ENCODE data around the gene FERMT1.
A peak's percentile ranks its signal among the peaks of the same experiment; 100 is the strongest.
"Not testable (repeated sequence)": the region's sequence is repeated elsewhere in the genome, so short reads cannot be mapped to it uniquely, and the experiment has no call there.

Gene FERMT1

GRCh38 chr20:6058684-6059295 is 64.0 kb downstream of the FERMT1 start:
- Histone ChIP-seq H3K27ac (ENCODE audit: low read depth, low read length) (no peak overlapping the region), H3K4me3 (ENCODE audit: low read depth in 1 of 5, low read length in 5 of 5) (no peak overlapping the region), H3K9ac (ENCODE audit: low read length in 5 of 5) (no peak overlapping the region), H3K9me3 (ENCODE audit: control insufficient read depth in 5 of 5, low read length in 5 of 5) (no peaks in the 10 kb centered on the region), H3K4me1 (ENCODE audit: control insufficient read depth in 5 of 5, insufficient read depth in 5 of 5, low read length in 5 of 5) (no peaks in the 10 kb centered on the region), H3K27me3 (ENCODE audit: control insufficient read depth in 5 of 5, insufficient read depth in 4 of 5, low read length in 5 of 5) (peaks cover 7 to 22% (median 13%) of the 10 kb centered on the region in 5 donors), H3K36me3 (ENCODE audit: control insufficient read depth in 5 of 5, insufficient read depth in 5 of 5, low read length in 5 of 5) (no peaks in the 10 kb centered on the region)

DNA sequence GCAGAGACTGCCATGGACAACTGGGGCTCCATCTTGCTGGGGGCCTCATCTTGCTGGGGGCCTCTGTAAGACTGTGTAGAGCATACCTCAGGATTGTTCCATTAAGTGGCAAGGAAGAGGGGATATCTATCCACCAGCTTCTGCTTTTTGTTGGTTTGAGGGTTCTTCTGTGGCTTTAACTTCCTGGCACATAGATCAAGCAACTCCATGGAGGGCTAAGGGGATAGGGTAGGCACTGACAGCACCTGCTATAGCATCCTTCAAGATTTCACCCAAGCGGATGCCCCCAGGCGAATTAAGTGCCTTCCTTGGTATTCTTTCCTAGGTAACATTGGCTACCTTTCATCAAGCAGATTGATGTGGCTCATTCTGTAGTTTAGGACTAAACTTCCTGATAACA is 65.1 kb downstream of the FERMT1 start:
- Histone ChIP-seq H3K9ac (ENCODE audit: low read length in 5 of 5) (no peak overlapping the region), H3K9me3 (ENCODE audit: control insufficient read depth in 5 of 5, low read length in 5 of 5) (no peaks in the 10 kb centered on the region), H3K36me3 (ENCODE audit: control insufficient read depth in 5 of 5, insufficient read depth in 5 of 5, low read length in 5 of 5) (no peaks in the 10 kb centered on the region), H3K27me3 (ENCODE audit: control insufficient read depth in 5 of 5, insufficient read depth in 4 of 5, low read length in 5 of 5) (peaks cover 10 to 33% (median 20%) of the 10 kb centered on the region in 5 donors), H3K4me1 (ENCODE audit: control insufficient read depth in 5 of 5, insufficient read depth in 5 of 5, low read length in 5 of 5) (peaks cover 0 to 9% (median 7%) of the 10 kb centered on the region in 5 donors), H3K27ac (ENCODE audit: low read depth, low read length) (no peak overlapping the region), H3K4me3 (ENCODE audit: low read depth in 1 of 5, low read length in 5 of 5) (no peak overlapping the region)

- Histone ChIP-seq H3K36me3 (ENCODE audit: control insufficient read depth in 5 of 5, insufficient read depth in 5 of 5, low read length in 5 of 5) (no peaks in the 10 kb centered on the region), H3K9me3 (ENCODE audit: control insufficient read depth in 5 of 5, low read length in 5 of 5) (no peaks in the 10 kb centered on the region), H3K27me3 (ENCODE audit: control insufficient read depth in 5 of 5, insufficient read depth in 4 of 5, low read length in 5 of 5) (peaks cover 15 to 39% (median 25%) of the 10 kb centered on the region in 5 donors), H3K9ac (ENCODE audit: low read length in 5 of 5) (no peak overlapping the region), H3K4me3 (ENCODE audit: low read depth in 1 of 5, low read length in 5 of 5) (no peak overlapping the region), H3K27ac (ENCODE audit: low read depth, low read length) (no peak overlapping the region), H3K4me1 (ENCODE audit: control insufficient read depth in 5 of 5, insufficient read depth in 5 of 5, low read length in 5 of 5) (peaks cover 0 to 14% (median 12%) of the 10 kb centered on the region in 5 donors)
These were observed 65.7 kb downstream of the FERMT1 start for GRCh38 chr20:6057139-6057538.

DNA sequence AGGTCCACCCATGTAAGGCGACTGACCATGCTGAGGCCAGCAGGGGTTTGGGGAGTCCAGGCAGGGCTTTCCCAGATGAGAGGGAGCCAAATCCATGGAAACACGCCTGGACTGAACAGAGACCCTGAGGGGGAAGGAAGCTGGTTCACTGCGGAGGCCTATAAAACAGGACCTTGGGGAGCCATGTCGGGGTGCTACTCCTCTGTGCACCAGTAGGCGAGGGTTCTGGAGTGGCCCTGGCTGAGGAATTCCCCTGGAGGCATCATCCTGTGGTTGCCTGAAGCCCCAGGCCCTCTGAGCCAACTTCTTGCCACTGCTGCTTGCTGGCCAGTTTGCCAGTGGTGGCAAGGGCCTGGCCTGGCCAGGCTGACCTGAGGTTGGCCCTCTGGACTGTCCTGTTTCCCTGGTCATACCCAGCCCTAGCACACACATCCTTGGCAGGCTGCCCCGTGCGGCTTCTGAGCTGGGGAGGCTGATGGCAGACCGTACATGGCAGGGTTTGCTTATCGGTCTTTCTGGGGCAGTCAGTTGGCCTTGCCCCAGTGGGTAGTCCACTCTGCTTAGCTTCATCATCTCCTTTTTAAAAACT is 66.8 kb downstream of the FERMT1 start:
- Histone ChIP-seq H3K9me3 (ENCODE audit: control insufficient read depth in 5 of 5, low read length in 5 of 5) (no peaks in the 10 kb centered on the region), H3K27ac (ENCODE audit: low read depth, low read length) (no peak overlapping the region), H3K9ac (ENCODE audit: low read length in 5 of 5) (no peak overlapping the region), H3K27me3 (ENCODE audit: control insufficient read depth in 5 of 5, insufficient read depth in 4 of 5, low read length in 5 of 5) (peaks cover 15 to 46% (median 36%) of the 10 kb centered on the region in 5 donors), H3K36me3 (ENCODE audit: control insufficient read depth in 5 of 5, insufficient read depth in 5 of 5, low read length in 5 of 5) (no peaks in the 10 kb centered on the region), H3K4me3 (ENCODE audit: low read depth in 1 of 5, low read length in 5 of 5) (no peak overlapping the region), H3K4me1 (ENCODE audit: control insufficient read depth in 5 of 5, insufficient read depth in 5 of 5, low read length in 5 of 5) (peaks cover 0 to 21% (median 17%) of the 10 kb centered on the region in 5 donors)

DNA sequence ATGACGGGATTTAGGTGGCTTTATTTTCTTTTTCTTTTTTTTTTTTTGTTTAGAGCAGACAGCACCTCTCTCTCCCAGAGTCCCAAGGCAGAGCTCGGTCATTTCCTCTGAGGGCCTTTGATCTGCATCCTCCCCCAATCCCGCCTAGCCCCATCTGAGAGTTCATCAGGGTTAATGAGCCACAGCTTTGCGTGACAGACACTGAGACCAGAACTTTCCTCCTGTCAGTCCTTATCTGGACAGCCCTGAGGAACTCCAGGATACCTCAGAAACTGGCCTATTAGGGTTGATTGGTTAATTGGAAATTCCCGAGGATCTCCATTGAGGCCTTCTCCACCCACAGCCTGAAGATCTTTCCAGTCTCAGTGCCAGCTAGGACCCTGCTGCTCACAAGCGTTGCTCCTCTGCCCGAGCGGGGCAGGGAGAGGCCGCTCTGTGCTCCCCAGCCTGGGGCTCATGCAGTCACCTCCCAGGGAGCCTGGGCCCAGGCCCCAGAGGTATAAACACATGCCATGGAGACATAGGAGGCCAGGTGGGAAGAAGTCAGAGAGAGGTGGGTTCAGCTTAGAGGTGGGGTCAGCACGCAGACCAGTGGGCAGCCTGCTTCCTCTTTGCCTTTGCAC is 67.6 kb downstream of the FERMT1 start:
- peaks cover 15 to 51% (median 39%) of the 10 kb centered on the region in 5 donors for H3K27me3 ChIP-seq (ENCODE audit: control insufficient read depth in 5 of 5, insufficient read depth in 4 of 5, low read length in 5 of 5)
- no peak overlapping the region for H3K9ac ChIP-seq (ENCODE audit: low read length in 5 of 5)
- no peak overlapping the region for H3K4me3 ChIP-seq (ENCODE audit: low read depth in 1 of 5, low read length in 5 of 5)
- no peak overlapping the region for H3K27ac ChIP-seq (ENCODE audit: low read depth, low read length)
- no peaks in the 10 kb centered on the region for H3K9me3 ChIP-seq (ENCODE audit: control insufficient read depth in 5 of 5, low read length in 5 of 5)
- H3K36me3 ChIP-seq (ENCODE audit: control insufficient read depth in 5 of 5, insufficient read depth in 5 of 5, low read length in 5 of 5): no peaks in the 10 kb centered on the region
- peaks cover 0 to 21% (median 17%) of the 10 kb centered on the region in 5 donors for H3K4me1 ChIP-seq (ENCODE audit: control insufficient read depth in 5 of 5, insufficient read depth in 5 of 5, low read length in 5 of 5)

DNA sequence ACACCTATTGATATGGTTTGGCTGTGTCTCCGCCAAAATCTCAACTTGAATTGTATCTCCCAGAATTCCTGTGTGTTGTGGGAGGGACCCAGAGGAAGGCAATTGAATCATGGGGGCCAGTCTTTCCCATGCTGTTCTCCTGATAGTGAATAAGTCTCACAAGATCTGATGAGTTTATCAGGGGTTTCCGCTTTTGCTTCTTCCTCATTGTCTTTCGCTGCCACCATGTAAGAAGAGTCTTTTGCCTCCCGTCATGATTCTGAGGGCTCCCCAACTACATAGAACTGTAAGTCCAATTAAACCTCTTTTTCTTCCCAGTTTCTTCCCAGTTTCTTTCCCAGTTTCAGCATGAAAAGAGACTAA is 68.2 kb downstream of the FERMT1 start:
- H3K36me3 ChIP-seq (ENCODE audit: control insufficient read depth in 5 of 5, insufficient read depth in 5 of 5, low read length in 5 of 5); H3K27ac ChIP-seq (ENCODE audit: low read depth, low read length): not testable (repeated sequence)
- H3K4me1 ChIP-seq (ENCODE audit: control insufficient read depth in 5 of 5, insufficient read depth in 5 of 5, low read length in 5 of 5): peaks cover 0 to 21% (median 17%) of the 10 kb centered on the region in 5 donors

GRCh38 chr20:6053776-6054688 is 68.8 kb downstream of the FERMT1 start, which contains the start of gene LRRN4:
LRRN4 (minus strand) TSS chr20:6054060; CDS start chr20:6052799, 1,261 bp downstream.
- H3K36me3 ChIP-seq (ENCODE audit: control insufficient read depth in 5 of 5, insufficient read depth in 5 of 5, low read length in 5 of 5): no peaks in the 10 kb centered on the region
- no peaks in the 10 kb centered on the region for H3K9me3 ChIP-seq (ENCODE audit: control insufficient read depth in 5 of 5, low read length in 5 of 5)
- peaks cover 0 to 21% (median 17%) of the 10 kb centered on the region in 5 donors for H3K4me1 ChIP-seq (ENCODE audit: control insufficient read depth in 5 of 5, insufficient read depth in 5 of 5, low read length in 5 of 5)
- H3K4me3 ChIP-seq (ENCODE audit: low read depth in 1 of 5, low read length in 5 of 5): no peak within 1 kb of the TSS
- no peak within 1 kb of the TSS for H3K27ac ChIP-seq (ENCODE audit: low read depth, low read length)
- peaks cover 15 to 45% (median 35%) of the 10 kb centered on the region in 5 donors for H3K27me3 ChIP-seq (ENCODE audit: control insufficient read depth in 5 of 5, insufficient read depth in 4 of 5, low read length in 5 of 5)
- no peak within 1 kb of the TSS for H3K9ac ChIP-seq (ENCODE audit: low read length in 5 of 5)

More for the DNA sequence above, 68.2 kb downstream of the FERMT1 start:
- H3K4me3 ChIP-seq (ENCODE audit: low read depth in 1 of 5, low read length in 5 of 5); H3K9ac ChIP-seq (ENCODE audit: low read length in 5 of 5); H3K9me3 ChIP-seq (ENCODE audit: control insufficient read depth in 5 of 5, low read length in 5 of 5): not testable (repeated sequence)
- H3K27me3 ChIP-seq (ENCODE audit: control insufficient read depth in 5 of 5, insufficient read depth in 4 of 5, low read length in 5 of 5): peaks cover 15 to 48% (median 38%) of the 10 kb centered on the region in 5 donors

GRCh38 chr20:6053064-6053775 is 69.6 kb downstream of the FERMT1 start:
- H3K27ac ChIP-seq (ENCODE audit: low read depth, low read length): no peak overlapping the region

GRCh38 chr20:6051505-6051904 is 71.3 kb downstream of the FERMT1 start:
- no peaks in the 10 kb centered on the region for H3K9me3 ChIP-seq (ENCODE audit: control insufficient read depth in 5 of 5, low read length in 5 of 5)
- H3K9ac ChIP-seq (ENCODE audit: low read length in 5 of 5): no peak overlapping the region
- no peak overlapping the region for H3K27ac ChIP-seq (ENCODE audit: low read depth, low read length)
- no peaks in the 10 kb centered on the region for H3K36me3 ChIP-seq (ENCODE audit: control insufficient read depth in 5 of 5, insufficient read depth in 5 of 5, low read length in 5 of 5)
- peak overlapping the region in 1 of 5 donors; percentile 52 for H3K4me3 ChIP-seq (ENCODE audit: low read depth in 1 of 5, low read length in 5 of 5)
- peaks cover 8 to 39% (median 30%) of the 10 kb centered on the region in 5 donors for H3K27me3 ChIP-seq (ENCODE audit: control insufficient read depth in 5 of 5, insufficient read depth in 4 of 5, low read length in 5 of 5)
- peaks cover 0 to 21% (median 17%) of the 10 kb centered on the region in 5 donors for H3K4me1 ChIP-seq (ENCODE audit: control insufficient read depth in 5 of 5, insufficient read depth in 5 of 5, low read length in 5 of 5)

More at GRCh38 chr20:6053064-6053775, 69.6 kb downstream of the FERMT1 start:
- Histone ChIP-seq H3K36me3 (ENCODE audit: control insufficient read depth in 5 of 5, insufficient read depth in 5 of 5, low read length in 5 of 5) (no peaks in the 10 kb centered on the region), H3K9me3 (ENCODE audit: control insufficient read depth in 5 of 5, low read length in 5 of 5) (no peaks in the 10 kb centered on the region), H3K27me3 (ENCODE audit: control insufficient read depth in 5 of 5, insufficient read depth in 4 of 5, low read length in 5 of 5) (peaks cover 8 to 42% (median 35%) of the 10 kb centered on the region in 5 donors), H3K9ac (ENCODE audit: low read length in 5 of 5) (no peak overlapping the region), H3K4me1 (ENCODE audit: control insufficient read depth in 5 of 5, insufficient read depth in 5 of 5, low read length in 5 of 5) (peaks cover 0 to 21% (median 17%) of the 10 kb centered on the region in 5 donors), H3K4me3 (ENCODE audit: low read depth in 1 of 5, low read length in 5 of 5) (no peak overlapping the region)
